ENCODE data around the gene WDFY2.

DNA sequence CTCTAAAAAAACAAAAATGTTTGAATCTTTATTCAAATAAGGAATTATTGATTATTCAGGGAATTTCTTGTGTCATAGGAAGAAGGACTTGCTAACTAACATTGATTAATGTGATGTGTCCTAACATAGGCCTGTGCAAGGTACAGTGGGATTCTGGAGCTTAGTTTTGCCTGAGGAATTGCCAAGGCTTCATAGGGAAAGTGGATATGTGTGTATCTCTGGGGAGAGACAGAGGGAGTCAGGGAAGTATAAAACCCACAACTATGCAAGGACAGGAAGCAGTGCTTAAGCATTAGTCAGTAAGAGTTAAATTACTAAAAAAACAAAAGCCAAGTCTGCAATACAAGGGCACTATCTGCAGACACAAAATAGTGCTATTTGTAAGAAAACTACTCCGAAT lies 59.6 kb downstream of the WDFY2 start:
- TF ChIP-seq, protein P1, sequence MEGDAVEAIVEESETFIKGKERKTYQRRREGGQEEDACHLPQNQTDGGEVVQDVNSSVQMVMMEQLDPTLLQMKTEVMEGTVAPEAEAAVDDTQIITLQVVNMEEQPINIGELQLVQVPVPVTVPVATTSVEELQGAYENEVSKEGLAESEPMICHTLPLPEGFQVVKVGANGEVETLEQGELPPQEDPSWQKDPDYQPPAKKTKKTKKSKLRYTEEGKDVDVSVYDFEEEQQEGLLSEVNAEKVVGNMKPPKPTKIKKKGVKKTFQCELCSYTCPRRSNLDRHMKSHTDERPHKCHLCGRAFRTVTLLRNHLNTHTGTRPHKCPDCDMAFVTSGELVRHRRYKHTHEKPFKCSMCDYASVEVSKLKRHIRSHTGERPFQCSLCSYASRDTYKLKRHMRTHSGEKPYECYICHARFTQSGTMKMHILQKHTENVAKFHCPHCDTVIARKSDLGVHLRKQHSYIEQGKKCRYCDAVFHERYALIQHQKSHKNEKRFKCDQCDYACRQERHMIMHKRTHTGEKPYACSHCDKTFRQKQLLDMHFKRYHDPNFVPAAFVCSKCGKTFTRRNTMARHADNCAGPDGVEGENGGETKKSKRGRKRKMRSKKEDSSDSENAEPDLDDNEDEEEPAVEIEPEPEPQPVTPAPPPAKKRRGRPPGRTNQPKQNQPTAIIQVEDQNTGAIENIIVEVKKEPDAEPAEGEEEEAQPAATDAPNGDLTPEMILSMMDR (IDR thresholded peaks at IDR 0.05; ENCODE audit: borderline replicate concordance, extremely low read depth, low read length, poor library complexity, severe bottlenecking), result no peak
- TF ChIP-seq EZH2 (IDR thresholded peaks at IDR 0.05; ENCODE audit: borderline replicate concordance, low read depth, low read length, severe bottlenecking), result no peak
